Measurements from ENCODE around the gene MYO1B. TPM values are rescaled to one million over a fixed set of nuclear protein-coding genes. Genes with fewer than 3 reads are reported as not detected.

The MYO1B gene
- total RNA-seq, 1 donor from 2014 or later: 81.0 TPM

DNA sequence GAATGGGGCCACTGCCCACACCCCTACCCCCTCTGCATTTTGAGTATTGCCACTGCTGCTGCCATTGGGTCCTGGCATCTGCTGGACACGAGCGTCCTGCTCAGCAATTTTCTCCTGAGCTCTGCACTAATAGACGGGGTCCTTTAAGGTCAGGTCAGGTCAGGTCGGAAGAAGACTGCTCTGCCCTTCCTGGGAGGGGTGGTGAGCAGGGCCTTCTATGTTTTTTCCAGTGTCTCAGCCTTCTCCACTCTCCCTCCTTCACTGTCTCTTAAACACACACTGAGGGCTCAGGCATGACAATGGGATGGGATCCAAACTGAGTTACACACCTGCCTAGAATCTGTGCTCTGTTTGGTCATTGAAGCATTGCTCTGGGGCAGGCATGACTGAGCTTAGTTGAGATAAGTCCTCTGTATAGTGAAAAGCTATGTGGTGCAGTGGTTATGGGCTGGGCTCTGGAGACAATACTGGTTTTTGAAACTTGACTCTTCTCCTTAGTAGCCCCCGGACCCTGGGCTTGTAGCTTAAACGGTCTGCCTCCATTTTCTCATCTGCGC is 10.6 kb downstream of the MYO1B start:
- Mint-ChIP-seq H3K4me1 (ENCODE audit: unreplicated experiment) (peaks cover 43% of the 10 kb centered on the region), H3K27me3 (ENCODE audit: unreplicated experiment) (peaks cover 5% of the 10 kb centered on the region), H3K36me3 (ENCODE audit: low read depth, unreplicated experiment) (no peaks in the 10 kb centered on the region), H3K27ac (ENCODE audit: unreplicated experiment) (no peak overlapping the region), H3K4me3 (ENCODE audit: unreplicated experiment) (no peak overlapping the region), H3K9me3 (ENCODE audit: unreplicated experiment) (no peaks in the 10 kb centered on the region)
- no peak for DNase-seq (ENCODE audit: low spot score)
- TF ChIP-seq, protein P1, sequence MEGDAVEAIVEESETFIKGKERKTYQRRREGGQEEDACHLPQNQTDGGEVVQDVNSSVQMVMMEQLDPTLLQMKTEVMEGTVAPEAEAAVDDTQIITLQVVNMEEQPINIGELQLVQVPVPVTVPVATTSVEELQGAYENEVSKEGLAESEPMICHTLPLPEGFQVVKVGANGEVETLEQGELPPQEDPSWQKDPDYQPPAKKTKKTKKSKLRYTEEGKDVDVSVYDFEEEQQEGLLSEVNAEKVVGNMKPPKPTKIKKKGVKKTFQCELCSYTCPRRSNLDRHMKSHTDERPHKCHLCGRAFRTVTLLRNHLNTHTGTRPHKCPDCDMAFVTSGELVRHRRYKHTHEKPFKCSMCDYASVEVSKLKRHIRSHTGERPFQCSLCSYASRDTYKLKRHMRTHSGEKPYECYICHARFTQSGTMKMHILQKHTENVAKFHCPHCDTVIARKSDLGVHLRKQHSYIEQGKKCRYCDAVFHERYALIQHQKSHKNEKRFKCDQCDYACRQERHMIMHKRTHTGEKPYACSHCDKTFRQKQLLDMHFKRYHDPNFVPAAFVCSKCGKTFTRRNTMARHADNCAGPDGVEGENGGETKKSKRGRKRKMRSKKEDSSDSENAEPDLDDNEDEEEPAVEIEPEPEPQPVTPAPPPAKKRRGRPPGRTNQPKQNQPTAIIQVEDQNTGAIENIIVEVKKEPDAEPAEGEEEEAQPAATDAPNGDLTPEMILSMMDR (IDR thresholded peaks at IDR 0.05; ENCODE audit: unreplicated experiment): no peak

DNA sequence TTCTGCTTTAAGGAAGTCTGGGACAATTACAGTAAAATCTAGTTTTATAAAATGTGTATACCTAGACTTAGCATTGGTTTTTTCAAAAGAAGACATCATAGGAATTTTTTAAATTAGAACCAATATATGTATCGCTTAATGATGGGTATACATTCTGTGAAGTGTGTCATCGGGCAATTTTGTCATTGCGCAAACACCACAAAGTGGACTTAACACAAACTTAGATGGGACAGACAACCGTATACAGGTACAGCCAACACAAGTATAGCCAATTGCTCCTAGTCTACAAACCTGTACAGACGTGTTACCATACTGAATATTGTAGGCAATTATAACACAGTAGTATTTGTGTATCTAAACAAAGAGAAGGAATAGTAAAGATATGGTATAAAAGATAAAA is 12.7 kb downstream of the MYO1B start:
- H3K36me3 Mint-ChIP-seq (ENCODE audit: low read depth, unreplicated experiment): no peaks in the 10 kb centered on the region
- no peaks in the 10 kb centered on the region for H3K9me3 Mint-ChIP-seq (ENCODE audit: unreplicated experiment)
- peaks cover 2% of the 10 kb centered on the region for H3K27me3 Mint-ChIP-seq (ENCODE audit: unreplicated experiment)
- TF ChIP-seq, protein P1 (IDR thresholded peaks at IDR 0.05; ENCODE audit: unreplicated experiment): no peak
- H3K27ac Mint-ChIP-seq (ENCODE audit: unreplicated experiment): no peak overlapping the region
- peaks cover 29% of the 10 kb centered on the region for H3K4me1 Mint-ChIP-seq (ENCODE audit: unreplicated experiment)
- DNase-seq (ENCODE audit: low spot score): no peak
- no peak overlapping the region for H3K4me3 Mint-ChIP-seq (ENCODE audit: unreplicated experiment)

DNA sequence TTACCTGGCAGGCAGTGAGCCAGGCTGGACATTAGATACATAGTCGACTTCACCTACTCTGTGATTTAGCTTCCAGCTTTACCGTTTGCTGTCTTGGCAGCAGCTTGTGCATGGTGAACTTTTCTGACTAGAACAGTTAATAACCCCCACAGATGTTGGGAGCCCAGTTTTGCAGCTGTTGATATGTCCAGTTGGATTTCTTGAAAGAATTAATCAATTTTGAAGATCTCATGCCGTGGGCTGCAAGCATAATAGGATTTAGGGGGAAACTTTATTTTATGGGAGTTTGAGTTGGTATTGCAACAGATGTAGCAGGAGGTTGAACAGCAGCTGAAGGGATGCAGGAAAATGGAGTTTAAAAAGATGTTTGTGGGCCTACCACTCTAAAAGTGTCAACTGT is 13.8 kb downstream of the MYO1B start:
- no peak overlapping the region for H3K27ac Mint-ChIP-seq (ENCODE audit: unreplicated experiment)
- H3K4me3 Mint-ChIP-seq (ENCODE audit: unreplicated experiment): no peak overlapping the region

DNA sequence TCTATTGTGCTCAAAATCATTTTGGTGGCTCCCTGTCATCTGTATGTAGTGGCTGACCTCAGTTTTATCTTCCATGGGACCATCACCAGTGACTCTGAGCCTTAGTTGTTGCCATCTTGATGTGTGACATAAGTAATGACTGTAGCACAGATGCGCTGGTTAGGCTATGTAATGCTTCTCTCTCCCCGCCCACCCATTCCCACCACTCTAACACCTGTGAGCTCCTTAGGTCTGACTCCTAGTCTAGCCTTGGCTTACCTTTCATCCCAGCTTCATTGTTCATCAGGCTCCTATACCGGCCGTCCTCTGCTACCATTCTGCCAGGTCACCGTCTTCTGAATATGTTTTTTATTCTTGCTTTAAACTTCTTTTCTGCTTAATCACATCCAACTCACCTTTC is 17.2 kb downstream of the MYO1B start:
- no peak for DNase-seq (ENCODE audit: low spot score)
- Mint-ChIP-seq H3K36me3 (ENCODE audit: low read depth, unreplicated experiment) (no peaks in the 10 kb centered on the region), H3K4me3 (ENCODE audit: unreplicated experiment) (no peak overlapping the region), H3K4me1 (ENCODE audit: unreplicated experiment) (peaks cover 32% of the 10 kb centered on the region), H3K9me3 (ENCODE audit: unreplicated experiment) (no peaks in the 10 kb centered on the region), H3K27me3 (ENCODE audit: unreplicated experiment) (no peaks in the 10 kb centered on the region), H3K27ac (ENCODE audit: unreplicated experiment) (no peak overlapping the region)
- TF ChIP-seq, protein P1 (IDR thresholded peaks at IDR 0.05; ENCODE audit: unreplicated experiment): no peak

More for the DNA sequence above, 13.8 kb downstream of the MYO1B start:
- TF ChIP-seq, protein P1 (IDR thresholded peaks at IDR 0.05; ENCODE audit: unreplicated experiment): no peak
- no peak for DNase-seq (ENCODE audit: low spot score)
- Mint-ChIP-seq H3K27me3 (ENCODE audit: unreplicated experiment) (peaks cover 2% of the 10 kb centered on the region), H3K36me3 (ENCODE audit: low read depth, unreplicated experiment) (no peaks in the 10 kb centered on the region), H3K4me1 (ENCODE audit: unreplicated experiment) (peaks cover 29% of the 10 kb centered on the region), H3K9me3 (ENCODE audit: unreplicated experiment) (no peaks in the 10 kb centered on the region)

DNA sequence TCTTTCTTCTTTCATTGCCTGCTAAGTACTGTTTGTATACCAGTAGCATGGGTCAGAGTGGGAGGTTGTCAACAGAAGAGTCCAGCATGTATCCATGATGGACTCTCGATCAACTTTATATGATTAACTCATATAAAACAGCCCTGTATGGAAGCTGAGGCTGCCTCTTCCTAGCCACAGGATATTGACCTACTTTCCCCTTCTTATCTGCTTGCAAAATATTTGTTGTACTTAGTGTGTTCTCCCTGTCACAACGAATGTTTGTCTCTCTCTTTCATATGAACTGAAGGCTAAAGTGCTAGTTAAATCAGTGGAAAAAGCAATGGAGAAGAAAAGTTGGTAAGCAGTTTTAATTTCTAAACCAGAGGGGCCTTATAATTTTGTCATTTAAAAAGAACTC is 17.8 kb downstream of the MYO1B start:
- Mint-ChIP-seq H3K36me3 (ENCODE audit: low read depth, unreplicated experiment) (no peaks in the 10 kb centered on the region), H3K4me1 (ENCODE audit: unreplicated experiment) (peaks cover 37% of the 10 kb centered on the region), H3K4me3 (ENCODE audit: unreplicated experiment) (no peak overlapping the region), H3K27me3 (ENCODE audit: unreplicated experiment) (no peaks in the 10 kb centered on the region), H3K9me3 (ENCODE audit: unreplicated experiment) (no peaks in the 10 kb centered on the region), H3K27ac (ENCODE audit: unreplicated experiment) (no peak overlapping the region)
- no peak for DNase-seq (ENCODE audit: low spot score)
- TF ChIP-seq, protein P1 (IDR thresholded peaks at IDR 0.05; ENCODE audit: unreplicated experiment): no peak
